ENCODE results near the gene DNHD1.

DNHD1 gene

GRCh38 chr11:6596239-6596877 is 99.3 kb downstream of the DNHD1 start:
- DNase-seq: no peak

GRCh38 chr11:6598555-6598954 is 101.5 kb downstream of the DNHD1 start:
- DNase-seq: no peak

DNA sequence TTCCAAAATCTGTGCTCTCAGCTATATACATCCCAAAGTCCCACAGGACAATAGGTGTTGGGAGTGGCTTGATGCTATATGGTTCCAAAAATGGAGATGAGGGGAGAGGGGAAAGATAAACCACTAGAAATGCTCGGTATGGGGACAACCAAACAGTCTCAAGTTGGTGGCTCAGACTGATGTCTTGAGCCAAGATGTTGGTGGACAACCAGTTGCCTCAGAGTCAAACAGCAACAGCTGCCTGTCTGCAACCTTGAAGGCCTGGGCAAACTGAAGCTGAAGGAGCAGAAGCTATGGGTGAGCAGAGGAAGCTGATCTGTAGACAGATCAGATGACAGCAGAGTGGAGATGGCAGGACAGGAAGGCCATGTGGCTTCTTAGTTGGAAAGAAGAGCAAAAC is 102.4 kb downstream of the DNHD1 start:
- no peak for DNase-seq

DNA sequence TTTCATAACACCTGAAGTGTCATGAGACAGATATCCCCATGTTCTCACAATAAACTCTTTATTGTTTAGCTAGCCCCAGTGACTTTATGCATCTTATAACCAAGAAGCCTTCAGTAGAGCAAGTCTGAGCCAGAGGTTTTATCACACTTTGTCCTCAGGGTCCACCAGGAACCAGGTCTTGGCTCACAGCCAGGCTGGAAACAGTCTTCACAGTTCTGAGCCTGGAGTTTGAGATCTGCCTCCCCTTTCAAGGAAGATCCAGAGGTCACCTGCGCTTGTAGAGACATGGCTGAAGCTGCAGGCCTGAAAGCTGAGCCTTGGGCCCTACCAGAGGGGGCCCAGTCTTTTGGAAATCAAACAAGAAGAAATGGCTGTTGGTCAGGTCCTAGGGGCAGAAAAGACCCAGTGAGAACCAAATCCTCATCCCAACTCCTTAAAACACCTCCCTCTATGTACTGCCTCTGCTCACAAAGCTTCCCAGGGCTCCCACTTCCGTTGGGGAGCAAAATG is 102.9 kb downstream of the DNHD1 start:
- no peak for DNase-seq

GRCh38 chr11:6601041-6601461 is 104.0 kb downstream of the DNHD1 start:
- DNase-seq: no peak

DNA sequence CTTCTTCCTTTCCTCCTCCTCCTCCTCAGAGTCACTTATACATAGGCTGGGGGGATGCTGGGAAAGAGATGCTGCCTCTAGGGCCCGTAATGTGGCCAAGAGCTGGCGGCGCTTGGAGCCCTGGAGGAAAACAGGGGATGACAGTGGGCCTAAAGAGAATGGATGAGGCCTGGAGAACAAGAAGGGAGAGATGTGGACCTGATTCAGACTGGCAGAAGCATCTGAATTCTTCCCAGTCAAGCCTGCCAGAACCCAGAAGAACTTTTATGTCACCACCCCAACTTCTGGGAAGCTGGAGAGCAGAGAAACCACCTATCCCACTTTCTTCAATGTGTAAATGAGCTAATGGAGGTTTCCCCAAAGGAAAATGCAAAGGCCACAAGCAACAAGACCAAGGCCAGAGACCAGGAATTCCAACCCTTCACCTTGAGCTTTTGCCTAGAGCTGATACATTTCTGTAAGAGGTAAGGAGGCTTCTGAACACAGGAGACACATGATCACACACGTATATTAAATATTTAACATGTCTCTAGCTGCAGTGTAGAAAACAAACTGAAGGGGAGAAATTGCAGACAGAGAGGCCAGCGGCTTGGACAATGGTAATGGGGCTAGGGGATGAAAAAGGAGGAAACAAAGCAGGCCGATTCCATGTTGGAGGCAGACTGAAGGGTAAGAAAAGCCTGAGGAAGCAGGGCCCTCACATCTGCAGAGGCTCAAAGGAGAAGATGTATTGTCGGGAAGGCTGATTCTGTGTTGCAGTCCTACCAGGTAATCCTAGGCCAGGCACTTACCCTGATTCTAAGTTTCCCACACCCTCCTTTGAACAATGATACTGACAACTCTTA is 105.2 kb downstream of the DNHD1 start:
- DNase-seq: no peak

GRCh38 chr11:6603287-6604080 is 106.4 kb downstream of the DNHD1 start, which contains the start of the genes ILK and RRP8:
Gene ILK, plus strand, starts transcription at chr11:6603774. Its CDS starts 498 bp downstream, at chr11:6604272.
Gene RRP8, minus strand, starts transcription at chr11:6603616. Its CDS starts 114 bp downstream, at chr11:6603502.
- peak; percentile 77 for DNase-seq

- no peak for DNase-seq
Observed at GRCh38 chr11:6604081-6604626, 107.1 kb downstream of the DNHD1 start.

DNA sequence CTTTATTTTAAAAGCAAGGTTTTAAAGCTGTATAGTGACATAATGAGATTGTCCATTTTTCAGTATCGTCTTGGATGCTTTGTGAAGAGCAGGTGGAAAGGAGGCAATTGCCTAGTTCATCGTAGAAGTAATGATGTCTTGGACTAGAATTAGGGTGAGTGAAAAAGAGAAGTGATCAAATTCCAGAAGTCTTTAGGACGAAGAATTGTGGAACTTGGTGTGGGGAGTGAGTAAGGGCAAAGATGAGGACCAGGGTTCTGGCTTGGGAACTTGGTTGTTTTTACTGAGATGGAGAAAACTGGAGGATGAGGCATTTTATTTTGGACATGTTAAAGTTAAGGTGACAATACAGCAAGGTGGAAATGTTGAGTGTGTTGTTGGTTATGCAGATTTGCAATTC is 107.7 kb downstream of the DNHD1 start:
- DNase-seq: no peak

DNA sequence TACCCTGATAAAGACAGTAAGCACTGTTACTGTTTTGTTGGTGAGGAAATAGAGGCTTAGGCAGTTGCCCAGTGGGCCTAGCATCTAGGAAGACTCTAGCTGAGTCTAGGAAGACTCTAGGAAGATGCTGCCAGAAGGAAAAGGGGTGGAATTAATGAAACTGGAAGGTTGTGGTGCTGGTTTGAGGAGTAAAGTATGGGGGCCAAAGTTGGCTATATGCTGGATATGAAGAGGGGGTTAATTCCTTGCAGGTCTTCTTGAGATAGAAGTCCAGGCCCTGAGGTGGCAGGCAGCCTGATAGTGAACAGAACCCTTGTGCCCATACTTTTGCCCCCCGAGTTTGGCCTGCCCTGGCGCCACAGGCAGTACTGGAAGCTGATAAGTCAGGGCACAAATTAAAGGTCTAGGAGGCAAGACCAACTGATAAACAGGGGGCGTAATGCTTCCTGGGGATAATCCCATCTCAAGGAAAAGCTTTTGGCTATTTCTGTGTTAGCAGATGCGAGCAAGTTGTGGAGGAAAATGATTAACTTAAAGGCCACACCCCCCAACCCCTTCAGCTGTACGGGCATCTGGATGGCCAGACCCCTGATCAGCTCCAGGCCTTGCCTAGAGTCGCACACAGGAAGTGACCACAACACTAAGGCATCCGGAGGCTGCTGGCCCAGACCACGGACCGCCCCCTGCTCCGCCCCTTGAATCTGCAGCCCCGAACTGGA is 109.5 kb downstream of the DNHD1 start:
- DNase-seq: no peak

GRCh38 chr11:6607190-6607795 is 110.2 kb downstream of the DNHD1 start:
- no peak for DNase-seq

DNA sequence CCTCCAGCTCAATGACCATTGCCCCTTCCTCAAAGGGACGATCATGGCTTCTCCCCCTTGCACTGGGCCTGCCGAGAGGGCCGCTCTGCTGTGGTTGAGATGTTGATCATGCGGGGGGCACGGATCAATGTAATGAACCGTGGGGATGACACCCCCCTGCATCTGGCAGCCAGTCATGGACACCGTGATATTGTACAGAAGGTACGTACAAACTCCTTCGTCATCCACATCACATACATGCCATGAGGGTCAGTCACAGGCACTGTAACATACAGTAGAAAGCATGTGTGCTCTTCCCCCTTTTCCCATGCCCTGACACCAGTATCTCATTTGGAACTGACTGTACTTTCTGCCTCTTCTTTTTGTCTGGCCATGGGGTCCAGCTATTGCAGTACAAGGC is 110.9 kb downstream of the DNHD1 start:
- no peak for DNase-seq

- no peak for DNase-seq
Observed at GRCh38 chr11:6608726-6609501, 111.8 kb downstream of the DNHD1 start.

DNA sequence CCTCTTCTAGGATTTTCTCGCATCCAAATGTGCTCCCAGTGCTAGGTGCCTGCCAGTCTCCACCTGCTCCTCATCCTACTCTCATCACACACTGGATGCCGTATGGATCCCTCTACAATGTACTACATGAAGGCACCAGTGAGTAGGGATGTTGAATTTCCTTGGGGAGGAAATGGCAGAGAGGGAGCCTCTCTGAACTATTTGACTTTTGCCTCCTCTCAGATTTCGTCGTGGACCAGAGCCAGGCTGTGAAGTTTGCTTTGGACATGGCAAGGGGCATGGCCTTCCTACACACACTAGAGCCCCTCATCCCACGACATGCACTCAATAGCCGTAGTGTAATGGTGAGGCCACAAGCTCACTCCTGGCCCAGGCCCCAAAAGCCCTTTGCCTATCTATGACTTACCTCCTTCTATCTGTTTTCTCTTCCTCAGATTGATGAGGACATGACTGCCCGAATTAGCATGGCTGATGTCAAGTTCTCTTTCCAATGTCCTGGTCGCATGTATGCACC is 112.5 kb downstream of the DNHD1 start:
- no peak for DNase-seq

DNA sequence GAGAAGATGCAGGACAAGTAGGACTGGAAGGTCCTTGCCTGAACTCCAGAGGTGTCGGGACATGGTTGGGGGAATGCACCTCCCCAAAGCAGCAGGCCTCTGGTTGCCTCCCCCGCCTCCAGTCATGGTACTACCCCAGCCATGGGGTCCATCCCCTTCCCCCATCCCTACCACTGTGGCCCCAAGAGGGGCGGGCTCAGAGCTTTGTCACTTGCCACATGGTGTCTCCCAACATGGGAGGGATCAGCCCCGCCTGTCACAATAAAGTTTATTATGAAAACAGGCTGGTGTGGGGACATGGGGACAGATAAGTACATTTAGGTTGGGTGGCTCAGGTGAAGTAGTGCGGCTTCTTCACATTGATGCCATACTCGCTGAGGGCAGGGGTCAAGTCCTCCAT is 113.5 kb downstream of the DNHD1 start:
- no peak for DNase-seq

DNA sequence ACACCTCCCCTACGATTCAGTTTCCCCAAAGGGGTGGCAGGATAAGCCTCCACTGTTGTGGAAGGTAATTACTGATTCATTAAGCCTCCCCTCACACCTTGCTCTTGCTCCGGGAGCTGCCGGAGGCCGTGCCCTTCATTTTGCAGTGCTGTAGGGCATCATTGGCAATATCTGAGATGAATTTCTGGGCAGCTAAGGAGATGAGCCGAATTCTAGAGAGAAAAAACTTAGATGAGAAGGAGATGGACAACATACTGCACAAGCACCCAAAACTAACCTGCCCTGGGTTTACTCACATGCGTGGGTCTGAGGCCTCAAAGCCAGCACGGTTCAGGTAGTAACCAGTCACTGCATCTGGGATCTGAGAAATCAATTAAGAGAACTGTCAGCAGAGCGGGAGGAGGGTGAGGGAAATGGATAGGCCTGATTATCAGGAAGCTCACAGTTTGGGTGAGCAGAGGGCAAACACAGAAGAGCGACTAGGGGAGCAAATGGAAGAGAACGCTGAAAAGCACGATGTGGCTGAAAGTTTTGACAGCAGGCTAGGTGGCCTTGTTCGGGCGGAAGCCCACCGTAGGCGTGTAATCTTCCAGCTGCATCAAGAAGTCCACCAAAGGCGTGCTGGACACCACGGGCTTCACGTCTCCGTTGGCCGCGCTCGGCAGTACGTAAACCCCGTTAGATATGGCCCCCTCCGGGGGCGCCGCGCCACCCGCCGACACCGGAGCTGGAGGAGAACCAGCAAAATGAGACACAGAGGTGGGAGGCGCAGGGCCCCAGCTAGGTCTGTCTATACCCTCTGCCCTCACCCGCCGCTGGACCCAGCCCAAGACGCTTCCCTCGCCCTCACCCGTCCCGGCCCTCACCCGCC is 114.2 kb downstream of the DNHD1 start:
- DNase-seq: no peak

DNA sequence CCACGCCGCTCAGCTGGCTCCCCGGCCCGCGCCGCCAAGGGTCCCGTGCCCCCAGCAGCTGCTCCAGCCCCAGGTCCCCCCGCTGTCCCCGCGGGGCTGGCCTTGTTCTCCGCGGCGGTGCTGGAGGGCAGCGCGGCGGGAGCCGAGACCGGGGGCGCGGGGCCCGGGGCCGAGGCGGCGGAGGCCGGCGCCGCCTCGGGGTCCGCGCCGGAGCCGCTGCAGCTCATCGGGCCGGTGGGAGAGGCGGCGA is 114.8 kb downstream of the DNHD1 start:
- no peak for DNase-seq

GRCh38 chr11:6612213-6613041 is 115.3 kb downstream of the DNHD1 start, which contains the start of gene TAF10:
Gene TAF10, minus strand, starts transcription at chr11:6612216. Its CDS starts 27 bp downstream, at chr11:6612189.
- peak; percentile 92 for DNase-seq

DNA sequence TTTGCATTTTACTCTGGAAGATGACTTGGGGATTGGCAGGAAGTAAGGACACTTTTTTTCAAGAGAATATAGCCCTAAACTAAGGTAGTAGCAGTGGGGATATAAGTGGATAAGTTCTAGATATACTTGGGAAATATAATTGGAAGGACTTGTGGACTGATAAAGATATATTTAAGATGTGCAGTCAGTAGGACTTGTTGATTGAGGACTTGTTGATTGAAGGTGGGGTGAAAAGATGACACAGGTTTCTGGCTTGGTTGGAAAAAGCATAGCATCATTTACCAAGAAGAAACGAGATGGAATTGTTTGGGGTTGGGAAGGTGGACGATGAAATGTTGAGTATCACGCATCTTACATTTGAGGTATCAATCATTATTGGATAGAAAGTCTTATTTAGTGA is 116.4 kb downstream of the DNHD1 start:
- no peak for DNase-seq
